ENCODE data around the gene CELSR2.
A peak's percentile ranks its signal among the peaks of the same experiment; 100 is the strongest.

Gene CELSR2

DNA sequence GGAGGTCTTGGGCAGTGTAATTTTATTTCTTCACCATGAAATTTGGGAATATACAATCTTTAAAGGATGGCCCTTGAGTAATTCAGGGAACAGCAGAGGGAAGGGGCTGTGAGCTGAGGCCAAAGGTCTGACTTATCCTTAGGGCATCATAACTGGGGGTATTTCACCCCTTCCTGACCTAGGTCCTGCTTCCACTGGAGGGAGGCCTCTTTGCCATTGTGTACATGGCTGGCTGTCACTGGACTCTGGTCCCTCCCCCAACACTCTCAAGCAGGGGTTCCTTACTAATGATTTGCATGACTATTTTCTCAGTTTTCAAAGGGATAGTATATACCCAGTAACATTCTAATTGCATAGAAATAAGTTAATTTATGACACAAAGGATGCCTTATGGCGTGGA lies 40.8 kb downstream of the CELSR2 start:
- Histone ChIP-seq H3K9me3 (ENCODE audit: severe bottlenecking) (no peaks in the 10 kb centered on the region), H3K27ac (no peak overlapping the region), H3K4me3 (ENCODE audit: low read depth, low read length) (no peak overlapping the region), H3K36me3 (peaks cover 10% of the 10 kb centered on the region), H3K27me3 (ENCODE audit: insufficient read depth, low read depth, severe bottlenecking) (no peaks in the 10 kb centered on the region)
- TF ChIP-seq, protein P1, sequence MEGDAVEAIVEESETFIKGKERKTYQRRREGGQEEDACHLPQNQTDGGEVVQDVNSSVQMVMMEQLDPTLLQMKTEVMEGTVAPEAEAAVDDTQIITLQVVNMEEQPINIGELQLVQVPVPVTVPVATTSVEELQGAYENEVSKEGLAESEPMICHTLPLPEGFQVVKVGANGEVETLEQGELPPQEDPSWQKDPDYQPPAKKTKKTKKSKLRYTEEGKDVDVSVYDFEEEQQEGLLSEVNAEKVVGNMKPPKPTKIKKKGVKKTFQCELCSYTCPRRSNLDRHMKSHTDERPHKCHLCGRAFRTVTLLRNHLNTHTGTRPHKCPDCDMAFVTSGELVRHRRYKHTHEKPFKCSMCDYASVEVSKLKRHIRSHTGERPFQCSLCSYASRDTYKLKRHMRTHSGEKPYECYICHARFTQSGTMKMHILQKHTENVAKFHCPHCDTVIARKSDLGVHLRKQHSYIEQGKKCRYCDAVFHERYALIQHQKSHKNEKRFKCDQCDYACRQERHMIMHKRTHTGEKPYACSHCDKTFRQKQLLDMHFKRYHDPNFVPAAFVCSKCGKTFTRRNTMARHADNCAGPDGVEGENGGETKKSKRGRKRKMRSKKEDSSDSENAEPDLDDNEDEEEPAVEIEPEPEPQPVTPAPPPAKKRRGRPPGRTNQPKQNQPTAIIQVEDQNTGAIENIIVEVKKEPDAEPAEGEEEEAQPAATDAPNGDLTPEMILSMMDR (IDR thresholded peaks at IDR 0.05; ENCODE audit: low read depth, low read length) = no peak
- no peak for DNase-seq

DNA sequence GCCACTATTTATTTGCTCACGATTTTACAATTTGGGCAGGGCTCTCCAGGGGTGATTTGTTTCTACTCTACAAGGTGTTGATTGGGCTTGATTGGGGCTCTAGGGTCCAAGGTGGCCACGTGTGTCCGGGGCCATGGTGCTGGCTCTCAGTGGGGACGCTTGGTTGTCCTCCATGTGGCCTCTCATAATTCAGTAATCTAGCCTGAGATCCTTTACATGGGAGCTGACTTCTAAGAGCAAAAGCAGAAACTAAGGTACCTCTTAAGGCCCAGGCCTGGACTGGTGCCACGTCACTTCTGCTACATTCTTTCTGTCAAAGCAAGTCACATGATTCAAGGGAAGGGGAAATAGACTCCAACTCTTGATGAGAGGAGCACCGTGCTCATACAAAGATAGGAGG lies 41.7 kb downstream of the CELSR2 start:
- Histone ChIP-seq H3K27ac (no peak overlapping the region), H3K36me3 (peaks cover 10% of the 10 kb centered on the region), H3K27me3 (ENCODE audit: insufficient read depth, low read depth, severe bottlenecking) (no peaks in the 10 kb centered on the region), H3K9me3 (ENCODE audit: severe bottlenecking) (no peaks in the 10 kb centered on the region), H3K4me3 (ENCODE audit: low read depth, low read length) (no peak overlapping the region)
- TF ChIP-seq, protein P1 (IDR thresholded peaks at IDR 0.05; ENCODE audit: low read depth, low read length) = no peak
- DNase-seq = no peak

DNA sequence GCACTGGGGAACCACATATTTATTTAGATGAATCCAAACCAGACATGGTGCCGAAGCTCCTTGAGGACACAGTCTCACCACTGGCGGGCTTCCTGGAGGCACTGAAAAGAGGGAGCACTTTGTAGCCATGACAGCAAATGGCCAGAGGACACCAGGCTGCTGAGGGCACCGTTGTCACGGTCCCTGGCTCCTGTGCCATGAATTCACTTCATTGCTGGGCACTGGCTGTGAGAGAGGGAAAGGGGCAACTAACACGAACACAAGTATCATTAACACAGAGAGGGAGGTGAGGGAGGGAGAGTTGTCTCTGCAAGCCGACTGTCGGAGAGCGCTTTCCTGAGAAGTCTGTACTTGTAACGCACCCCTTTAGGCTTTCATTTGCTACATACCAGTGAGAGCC lies 43.0 kb downstream of the CELSR2 start:
- Histone ChIP-seq H3K9me3 (ENCODE audit: severe bottlenecking) (no peaks in the 10 kb centered on the region), H3K27ac (no peak overlapping the region), H3K4me3 (ENCODE audit: low read depth, low read length) (no peak overlapping the region), H3K36me3 (peaks cover 12% of the 10 kb centered on the region), H3K27me3 (ENCODE audit: insufficient read depth, low read depth, severe bottlenecking) (no peaks in the 10 kb centered on the region)
- no peak for DNase-seq
- TF ChIP-seq, protein P1 (IDR thresholded peaks at IDR 0.05; ENCODE audit: low read depth, low read length) = no peak

DNA sequence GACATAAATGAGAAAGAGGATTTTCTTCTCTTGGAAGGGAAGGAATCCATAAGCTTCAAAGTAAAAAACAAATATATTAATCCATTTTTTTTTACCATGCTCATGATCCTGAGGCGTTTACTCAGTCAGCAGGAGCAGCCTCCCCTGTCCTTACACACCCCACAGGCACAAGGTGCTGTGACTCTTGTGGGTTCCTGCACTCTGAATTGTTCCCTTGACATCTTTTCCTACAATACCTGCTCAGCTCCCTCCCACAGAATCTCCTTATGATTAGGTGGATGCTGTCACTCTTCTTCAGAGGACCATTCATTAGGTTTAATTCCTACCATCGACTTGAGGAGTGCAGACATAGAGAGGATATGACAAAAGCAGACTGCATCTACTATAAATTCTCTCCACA lies 43.7 kb downstream of the CELSR2 start:
- no peak overlapping the region for H3K4me3 ChIP-seq (ENCODE audit: low read depth, low read length)
- DNase-seq = no peak
- TF ChIP-seq, protein P1 (IDR thresholded peaks at IDR 0.05; ENCODE audit: low read depth, low read length) = no peak
- H3K36me3 ChIP-seq = peaks cover 15% of the 10 kb centered on the region
- no peak overlapping the region for H3K27ac ChIP-seq
- no peaks in the 10 kb centered on the region for H3K9me3 ChIP-seq (ENCODE audit: severe bottlenecking)
- no peaks in the 10 kb centered on the region for H3K27me3 ChIP-seq (ENCODE audit: insufficient read depth, low read depth, severe bottlenecking)

DNA sequence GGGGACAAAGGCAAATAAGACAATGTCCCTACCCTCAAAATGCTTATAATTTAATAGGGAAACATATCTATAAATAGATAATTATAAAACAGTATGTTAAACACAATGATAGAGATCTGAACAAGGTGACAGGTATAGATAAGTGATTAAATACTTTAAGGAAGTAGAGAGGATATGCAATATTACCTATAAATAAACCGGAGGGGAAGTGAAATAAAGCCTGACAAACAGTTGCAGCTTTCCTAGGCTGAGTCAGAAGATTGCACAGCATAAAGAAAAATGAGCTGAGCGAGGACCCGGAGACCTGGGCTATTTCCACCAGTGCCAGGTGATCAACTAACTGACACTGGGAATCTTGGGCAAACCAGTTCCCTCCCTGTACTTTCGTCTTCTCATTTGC lies 45.1 kb downstream of the CELSR2 start:
- DNase-seq = no peak
- TF ChIP-seq, protein P1 (IDR thresholded peaks at IDR 0.05; ENCODE audit: low read depth, low read length) = no peak
- H3K27ac ChIP-seq = no peak overlapping the region
- no peaks in the 10 kb centered on the region for H3K27me3 ChIP-seq (ENCODE audit: insufficient read depth, low read depth, severe bottlenecking)
- peaks cover 15% of the 10 kb centered on the region for H3K36me3 ChIP-seq
- H3K9me3 ChIP-seq (ENCODE audit: severe bottlenecking) = no peaks in the 10 kb centered on the region
- H3K4me3 ChIP-seq (ENCODE audit: low read depth, low read length) = no peak overlapping the region

DNA sequence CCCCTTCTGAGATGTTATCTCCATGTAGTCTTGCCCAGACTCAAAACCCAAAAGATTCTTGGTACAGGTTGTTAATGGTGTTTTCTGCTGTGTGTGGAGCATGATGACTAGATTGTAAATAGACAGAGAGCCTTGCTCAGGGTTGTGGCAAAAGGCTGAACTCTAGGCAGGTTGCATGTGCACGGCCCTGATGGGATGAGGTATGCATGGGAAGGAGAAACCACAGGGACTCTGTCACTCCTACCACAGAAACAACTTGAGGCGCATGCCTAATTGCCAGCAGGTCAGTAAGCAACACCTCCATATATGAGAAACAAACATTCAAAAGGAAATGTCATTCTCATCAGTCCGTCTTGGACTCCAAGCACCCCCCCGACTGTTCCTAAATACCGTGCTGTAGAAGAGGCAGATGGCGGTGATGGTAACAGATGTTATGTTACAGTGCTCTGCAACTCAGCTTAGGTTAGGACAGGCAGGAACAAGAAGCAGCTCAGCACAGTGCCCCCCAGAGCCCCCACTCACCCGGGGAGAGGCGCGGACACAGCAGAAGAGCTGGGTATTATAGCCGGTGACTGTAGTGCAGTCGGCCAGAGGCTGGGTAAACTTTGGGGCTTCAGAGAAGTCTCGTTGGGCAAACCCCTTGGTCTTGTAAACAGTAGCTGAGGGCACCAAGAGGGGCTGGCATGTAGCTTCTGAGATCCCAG lies 46.5 kb downstream of the CELSR2 start:
- Histone ChIP-seq H3K9me3 (ENCODE audit: severe bottlenecking) (no peaks in the 10 kb centered on the region), H3K4me3 (ENCODE audit: low read depth, low read length) (peak overlapping the region; percentile 10; the same call in 1 of the 2 replicates), H3K36me3 (peaks cover 15% of the 10 kb centered on the region), H3K27ac (peak overlapping the region; percentile 69), H3K27me3 (ENCODE audit: insufficient read depth, low read depth, severe bottlenecking) (no peaks in the 10 kb centered on the region)
- TF ChIP-seq, protein P1 (IDR thresholded peaks at IDR 0.05; ENCODE audit: low read depth, low read length) = peak; percentile 67
- DNase-seq = peak; percentile 94
